CMK (cell line): ENCODE measurements around the gene LHCGR.
"Not testable (repeated sequence)": the region's sequence is repeated elsewhere in the genome, so short reads cannot be mapped to it uniquely, and the experiment has no call there.

ENCODE experiments used
- DNase-seq: peaks from one replicate; pipeline ENCODE4 v3.0.0-alpha.2; 2010; ENCODE audit warnings: low read depth

The LHCGR gene

DNA sequence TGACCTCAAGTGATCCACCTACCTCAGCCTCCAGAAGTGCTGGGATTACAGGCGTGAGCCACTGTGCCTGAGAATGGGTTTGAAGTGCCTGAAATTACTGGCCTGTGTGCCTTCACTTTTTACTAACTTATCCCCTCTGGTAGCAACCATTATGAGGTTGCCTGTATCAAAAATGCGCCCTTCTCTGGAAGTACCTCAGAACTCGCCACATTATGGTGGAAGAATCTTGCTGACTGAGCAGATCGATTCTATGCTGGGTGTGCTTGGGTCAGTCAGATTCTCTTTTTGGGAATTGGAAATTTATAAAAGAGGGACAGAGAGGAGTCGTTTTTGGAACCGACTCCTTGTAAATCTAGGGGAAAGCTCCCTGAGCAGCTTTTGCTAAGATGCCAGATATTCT is 8.2 kb downstream of the LHCGR start:
- no peak for DNase-seq

DNA sequence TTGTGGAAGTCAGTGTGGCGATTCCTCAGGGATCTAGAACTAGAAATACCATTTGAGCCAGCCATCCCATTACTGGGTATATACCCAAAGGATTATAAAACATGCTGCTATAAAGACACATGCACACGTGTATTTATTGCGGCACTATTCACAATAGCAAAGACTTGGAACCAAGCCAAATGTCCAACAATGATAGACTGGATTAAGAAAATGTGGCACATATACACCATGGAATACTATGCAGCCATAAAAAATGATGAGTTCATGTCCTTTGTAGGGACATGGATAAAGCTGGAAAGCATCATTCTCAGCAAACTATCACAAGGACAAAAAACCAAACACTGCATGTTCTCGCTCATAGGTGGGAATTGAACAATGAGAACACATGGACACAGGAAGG is 16.3 kb downstream of the LHCGR start:
- not testable (repeated sequence) for DNase-seq

- no peak for DNase-seq
Observed at GRCh38 chr2:48738806-48739205, 16.7 kb downstream of the LHCGR start.

DNA sequence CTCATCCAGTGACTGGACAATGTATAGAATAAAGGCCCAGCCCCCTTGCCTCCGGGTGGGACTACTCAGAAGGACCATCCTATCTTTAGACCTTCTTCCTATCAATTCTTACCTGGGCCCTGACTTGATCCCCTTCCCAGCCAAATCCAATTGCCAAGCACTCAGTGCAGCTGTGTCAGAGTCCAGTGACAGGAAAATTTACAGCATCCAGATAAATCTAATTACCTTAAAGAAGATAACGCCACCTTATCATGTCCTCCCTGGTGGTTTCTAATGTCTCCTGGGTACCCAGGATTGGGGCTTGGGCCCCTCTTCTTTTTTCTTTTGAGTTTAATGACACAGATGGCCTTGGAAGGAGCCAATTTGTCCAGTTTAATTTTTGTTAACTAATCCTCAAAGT is 19.3 kb downstream of the LHCGR start:
- DNase-seq = no peak

DNA sequence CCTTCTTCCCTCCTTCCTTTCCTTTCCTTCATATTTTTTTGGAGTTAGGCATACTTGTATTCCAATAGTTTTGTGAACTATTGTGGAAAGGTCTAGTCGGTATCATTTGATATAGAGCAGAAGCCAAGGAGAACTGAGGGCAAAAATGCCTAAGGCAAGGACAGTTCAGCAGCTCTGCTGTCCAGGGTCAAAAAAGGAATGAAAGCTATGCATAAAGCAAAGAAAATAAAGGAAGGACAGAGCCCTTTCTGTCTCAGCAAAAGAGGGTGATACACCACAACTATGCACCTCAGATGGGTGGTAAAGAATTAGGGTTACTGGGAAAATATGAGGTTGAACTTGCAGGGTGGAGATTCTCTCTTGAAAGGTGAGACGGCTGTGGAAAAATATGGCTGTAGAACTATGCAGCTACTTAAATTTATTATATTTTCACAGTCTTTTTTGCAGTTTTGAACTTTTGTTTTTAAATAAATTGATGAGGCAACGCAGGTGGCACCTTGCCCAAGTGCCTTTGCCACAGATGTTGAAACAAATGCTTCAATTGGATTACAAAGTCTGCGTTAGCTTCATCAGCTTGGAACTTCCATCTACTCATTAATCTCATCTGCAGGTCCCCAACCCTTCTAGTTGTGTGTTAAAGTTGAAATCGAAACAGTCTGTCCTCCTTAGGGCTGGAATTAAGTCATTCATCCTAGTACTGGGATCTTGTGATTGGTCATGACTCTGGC is 20.8 kb downstream of the LHCGR start:
- DNase-seq = no peak

GRCh38 chr2:48733067-48733503 is 22.4 kb downstream of the LHCGR start:
- no peak for DNase-seq

DNA sequence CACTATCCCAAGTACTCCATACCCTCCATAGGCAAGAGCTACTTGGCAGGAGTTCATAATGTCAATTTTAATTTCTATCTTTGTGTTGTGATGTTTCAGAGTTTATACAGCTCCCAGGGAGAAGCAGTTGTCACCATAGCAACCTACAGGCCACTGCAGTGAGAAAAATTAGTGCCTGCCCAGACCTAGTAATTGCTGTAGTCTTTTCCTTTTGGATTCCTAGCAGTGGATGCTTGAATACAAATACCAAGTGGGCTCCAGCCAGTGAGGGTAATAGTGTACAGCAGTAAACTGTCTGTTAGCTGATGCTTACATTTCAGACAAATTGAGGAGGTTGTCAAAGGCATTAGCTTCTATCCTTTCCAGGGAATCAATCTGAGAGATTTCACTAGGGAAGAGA is 26.7 kb downstream of the LHCGR start:
- DNase-seq = no peak

DNA sequence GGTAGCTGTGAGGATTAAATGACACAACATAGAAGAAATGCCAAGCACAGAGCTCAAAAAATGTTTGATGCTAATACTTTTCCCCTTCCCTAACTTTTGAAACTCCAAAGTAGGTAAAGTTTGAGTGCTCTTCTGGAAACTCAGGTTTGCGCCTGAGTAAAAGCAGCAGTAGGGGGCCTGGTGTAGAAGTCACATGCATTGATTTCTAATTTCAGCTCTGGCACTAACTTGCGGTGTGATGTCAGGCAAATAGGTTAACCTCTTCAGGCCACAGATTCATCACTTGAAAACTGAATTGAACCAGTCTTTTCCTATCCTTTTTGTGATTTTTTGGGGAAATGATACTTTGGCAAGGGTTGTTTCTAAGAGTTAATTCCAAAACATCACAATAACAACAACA is 27.2 kb downstream of the LHCGR start:
- DNase-seq = no peak

DNA sequence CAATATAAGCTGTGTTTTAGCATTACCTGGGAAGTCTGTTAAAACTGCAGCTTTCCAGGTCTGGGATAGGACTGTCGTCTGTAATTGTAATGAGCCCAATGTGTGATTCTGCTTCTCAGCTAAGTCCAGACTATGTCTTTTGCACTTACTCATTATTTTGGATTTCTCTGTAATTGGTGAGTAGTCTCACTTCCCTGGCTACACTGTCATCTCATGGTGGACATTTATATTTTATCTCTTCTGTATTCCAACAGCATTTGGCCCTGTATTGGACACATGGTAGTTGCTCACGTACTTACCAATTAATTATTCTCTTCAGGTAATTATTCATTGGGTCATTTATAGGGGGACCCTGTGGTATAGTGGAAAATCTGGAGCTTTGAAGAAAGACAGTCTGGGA is 28.0 kb downstream of the LHCGR start:
- DNase-seq = no peak

GRCh38 chr2:48725696-48726494 is 29.6 kb downstream of the LHCGR start:
- DNase-seq = no peak

DNA sequence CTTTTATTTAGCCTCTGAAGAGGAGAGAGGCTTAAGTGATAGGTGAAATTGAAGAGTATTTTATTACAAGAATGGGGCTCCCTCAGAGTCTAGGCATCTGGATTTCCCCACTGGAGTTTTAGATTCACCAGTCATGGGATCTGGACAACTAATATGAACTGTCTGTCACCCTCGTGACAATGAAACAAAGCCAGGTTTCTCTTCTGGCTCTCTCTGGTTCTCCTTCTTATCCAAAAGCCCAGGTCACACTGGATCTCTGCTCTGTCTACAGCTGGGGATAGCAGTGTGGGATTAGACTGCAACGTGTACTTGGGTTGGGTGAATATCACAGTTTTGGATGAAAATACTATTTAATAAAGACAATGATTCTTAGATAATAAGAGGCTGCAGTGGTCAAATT is 31.2 kb downstream of the LHCGR start:
- no peak for DNase-seq

DNA sequence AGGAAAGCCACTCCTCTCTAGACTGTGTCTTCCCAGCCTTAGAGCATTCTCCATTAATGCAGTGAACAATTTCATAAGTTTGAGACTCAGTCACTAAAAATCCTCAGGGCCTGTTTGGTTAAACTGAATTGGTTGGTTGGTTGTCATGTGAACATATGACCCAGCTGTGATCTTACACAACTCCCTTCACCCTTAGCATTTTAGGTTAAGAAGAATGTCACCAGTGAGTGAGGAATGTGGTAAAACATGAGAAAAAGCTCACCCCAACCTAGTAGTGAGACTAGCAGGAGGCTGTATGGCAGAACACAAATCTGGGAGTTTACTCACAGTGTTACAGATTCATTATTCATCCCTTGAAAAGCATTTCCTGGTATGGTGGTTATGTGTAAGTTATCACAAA is 32.4 kb downstream of the LHCGR start:
- DNase-seq = no peak

GRCh38 chr2:48722391-48722790 is 33.1 kb downstream of the LHCGR start:
- DNase-seq = no peak

- DNase-seq = no peak
Observed at GRCh38 chr2:48721158-48721557, 34.4 kb downstream of the LHCGR start.

- no peak for DNase-seq
Observed at GRCh38 chr2:48719480-48720177, 35.9 kb downstream of the LHCGR start.

- no peak for DNase-seq
Observed at GRCh38 chr2:48717846-48718245, 37.7 kb downstream of the LHCGR start.

GRCh38 chr2:48715956-48716355 is 39.6 kb downstream of the LHCGR start:
- DNase-seq = no peak

GRCh38 chr2:48715042-48715899 is 40.3 kb downstream of the LHCGR start:
- peak; percentile 11 for DNase-seq

DNA sequence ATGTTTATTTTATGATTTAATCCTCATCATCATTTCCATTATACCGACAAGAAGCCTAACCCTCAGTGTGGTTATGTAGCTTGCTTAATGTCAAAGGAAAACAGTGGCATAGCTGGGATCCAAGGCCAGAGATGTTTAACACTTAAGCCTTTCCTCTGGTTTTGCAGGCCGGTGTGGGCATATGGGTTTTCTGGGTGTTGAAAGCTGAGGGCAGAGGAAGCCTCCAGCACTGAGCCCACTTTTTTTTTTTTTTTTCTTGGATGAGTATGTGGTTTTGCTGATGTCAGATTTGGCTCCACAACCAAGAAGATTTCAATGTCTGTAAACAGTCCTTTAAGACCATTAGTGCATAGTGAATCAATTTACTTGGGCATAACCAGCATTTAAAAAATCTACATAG is 41.3 kb downstream of the LHCGR start:
- no peak for DNase-seq

- DNase-seq = no peak
Observed at GRCh38 chr2:48713647-48714046, 41.9 kb downstream of the LHCGR start.

DNA sequence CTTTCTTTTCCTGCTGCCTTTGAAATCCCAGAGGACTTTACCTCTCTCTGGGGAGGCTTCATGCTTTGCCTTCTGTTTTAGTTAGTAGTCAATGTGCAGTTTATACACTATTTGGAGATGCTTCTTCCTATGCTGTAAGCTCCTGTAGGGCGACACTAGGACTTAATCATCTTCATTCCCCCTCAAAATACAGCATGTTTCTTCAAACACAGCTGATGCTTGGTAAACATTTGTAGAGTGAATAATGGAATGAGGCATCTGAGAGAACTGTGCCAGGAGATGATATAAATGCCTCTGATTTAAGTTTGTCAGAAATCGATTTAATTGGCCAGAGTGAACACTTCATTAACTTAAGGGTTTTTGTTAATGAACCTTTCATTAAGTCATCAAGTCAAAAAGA is 43.4 kb downstream of the LHCGR start:
- no peak for DNase-seq

GRCh38 chr2:48711343-48711742 is 44.2 kb downstream of the LHCGR start:
- no peak for DNase-seq
